ENCODE results near the gene PLAAT5. TPM values are rescaled to one million over a fixed set of nuclear protein-coding genes. Genes with fewer than 3 reads are reported as not detected.
"Not testable (repeated sequence)": the region's sequence is repeated elsewhere in the genome, so short reads cannot be mapped to it uniquely, and the experiment has no call there.

PLAAT5 gene
- total RNA-seq, 1 donor from 2014 or later, result 3.8 TPM

DNA sequence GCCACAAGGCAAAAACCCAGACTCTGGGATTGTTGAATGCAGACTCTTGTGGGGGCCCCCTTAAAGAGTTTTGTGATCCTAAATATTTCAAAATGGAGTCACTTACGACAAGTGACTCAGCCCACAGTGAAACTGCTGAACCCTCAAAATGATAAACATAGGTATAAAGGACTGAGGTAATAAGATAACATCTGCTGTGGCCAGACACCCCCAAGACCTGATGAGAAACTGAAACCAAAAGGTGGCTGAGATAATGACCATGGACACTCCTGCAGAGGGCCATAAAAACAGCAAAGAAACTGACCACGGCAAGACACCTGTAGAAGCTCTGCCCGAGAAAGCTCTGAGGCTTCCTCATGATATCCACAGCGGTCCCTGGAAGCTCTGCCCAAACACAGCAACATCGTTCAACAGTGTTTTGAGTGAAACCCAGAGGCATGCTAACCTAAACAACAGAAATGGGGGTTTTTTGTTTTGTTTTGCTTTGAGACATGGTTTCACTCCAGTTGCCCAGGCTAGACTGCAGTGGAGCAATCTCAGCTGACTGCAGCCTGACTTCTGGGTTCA is 44.0 kb upstream of the PLAAT5 start:
- Mint-ChIP-seq H3K36me3 (ENCODE audit: low read depth, unreplicated experiment) (no peaks in the 10 kb centered on the region), H3K27ac (ENCODE audit: unreplicated experiment) (no peak overlapping the region), H3K4me1 (ENCODE audit: unreplicated experiment) (peaks cover 7% of the 10 kb centered on the region), H3K4me3 (ENCODE audit: unreplicated experiment) (no peak overlapping the region), H3K27me3 (ENCODE audit: unreplicated experiment) (peaks cover 3% of the 10 kb centered on the region), H3K9me3 (ENCODE audit: unreplicated experiment) (no peaks in the 10 kb centered on the region)
- TF ChIP-seq, protein P1, sequence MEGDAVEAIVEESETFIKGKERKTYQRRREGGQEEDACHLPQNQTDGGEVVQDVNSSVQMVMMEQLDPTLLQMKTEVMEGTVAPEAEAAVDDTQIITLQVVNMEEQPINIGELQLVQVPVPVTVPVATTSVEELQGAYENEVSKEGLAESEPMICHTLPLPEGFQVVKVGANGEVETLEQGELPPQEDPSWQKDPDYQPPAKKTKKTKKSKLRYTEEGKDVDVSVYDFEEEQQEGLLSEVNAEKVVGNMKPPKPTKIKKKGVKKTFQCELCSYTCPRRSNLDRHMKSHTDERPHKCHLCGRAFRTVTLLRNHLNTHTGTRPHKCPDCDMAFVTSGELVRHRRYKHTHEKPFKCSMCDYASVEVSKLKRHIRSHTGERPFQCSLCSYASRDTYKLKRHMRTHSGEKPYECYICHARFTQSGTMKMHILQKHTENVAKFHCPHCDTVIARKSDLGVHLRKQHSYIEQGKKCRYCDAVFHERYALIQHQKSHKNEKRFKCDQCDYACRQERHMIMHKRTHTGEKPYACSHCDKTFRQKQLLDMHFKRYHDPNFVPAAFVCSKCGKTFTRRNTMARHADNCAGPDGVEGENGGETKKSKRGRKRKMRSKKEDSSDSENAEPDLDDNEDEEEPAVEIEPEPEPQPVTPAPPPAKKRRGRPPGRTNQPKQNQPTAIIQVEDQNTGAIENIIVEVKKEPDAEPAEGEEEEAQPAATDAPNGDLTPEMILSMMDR (IDR thresholded peaks at IDR 0.05; ENCODE audit: unreplicated experiment), result no peak
- no peak for DNase-seq (ENCODE audit: low spot score)

DNA sequence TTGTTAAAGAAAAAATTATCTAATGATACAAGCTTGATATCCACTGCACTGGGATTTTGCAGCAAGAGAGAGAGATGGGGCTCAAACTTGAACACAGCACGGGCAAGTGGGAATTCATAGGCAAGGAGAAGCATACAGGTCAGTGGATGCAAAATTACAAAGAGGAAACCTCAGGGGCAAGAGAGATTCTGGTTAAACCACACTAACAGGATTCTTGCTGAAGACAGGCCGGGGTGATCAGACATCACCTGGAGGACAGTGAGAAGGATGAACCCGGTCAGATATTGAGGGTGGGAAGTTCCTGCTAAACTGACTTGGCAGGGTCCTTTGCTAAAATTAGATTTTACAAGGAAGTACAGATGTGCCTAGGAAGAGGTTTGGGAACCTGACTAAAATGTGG is 43.1 kb upstream of the PLAAT5 start:
- TF ChIP-seq, protein P1 (IDR thresholded peaks at IDR 0.05; ENCODE audit: unreplicated experiment), result no peak
- DNase-seq (ENCODE audit: low spot score), result no peak
- no peaks in the 10 kb centered on the region for H3K36me3 Mint-ChIP-seq (ENCODE audit: low read depth, unreplicated experiment)
- no peak overlapping the region for H3K4me3 Mint-ChIP-seq (ENCODE audit: unreplicated experiment)
- H3K27me3 Mint-ChIP-seq (ENCODE audit: unreplicated experiment), result peaks cover 3% of the 10 kb centered on the region
- H3K27ac Mint-ChIP-seq (ENCODE audit: unreplicated experiment), result no peak overlapping the region
- H3K9me3 Mint-ChIP-seq (ENCODE audit: unreplicated experiment), result no peaks in the 10 kb centered on the region
- H3K4me1 Mint-ChIP-seq (ENCODE audit: unreplicated experiment), result peaks cover 12% of the 10 kb centered on the region

DNA sequence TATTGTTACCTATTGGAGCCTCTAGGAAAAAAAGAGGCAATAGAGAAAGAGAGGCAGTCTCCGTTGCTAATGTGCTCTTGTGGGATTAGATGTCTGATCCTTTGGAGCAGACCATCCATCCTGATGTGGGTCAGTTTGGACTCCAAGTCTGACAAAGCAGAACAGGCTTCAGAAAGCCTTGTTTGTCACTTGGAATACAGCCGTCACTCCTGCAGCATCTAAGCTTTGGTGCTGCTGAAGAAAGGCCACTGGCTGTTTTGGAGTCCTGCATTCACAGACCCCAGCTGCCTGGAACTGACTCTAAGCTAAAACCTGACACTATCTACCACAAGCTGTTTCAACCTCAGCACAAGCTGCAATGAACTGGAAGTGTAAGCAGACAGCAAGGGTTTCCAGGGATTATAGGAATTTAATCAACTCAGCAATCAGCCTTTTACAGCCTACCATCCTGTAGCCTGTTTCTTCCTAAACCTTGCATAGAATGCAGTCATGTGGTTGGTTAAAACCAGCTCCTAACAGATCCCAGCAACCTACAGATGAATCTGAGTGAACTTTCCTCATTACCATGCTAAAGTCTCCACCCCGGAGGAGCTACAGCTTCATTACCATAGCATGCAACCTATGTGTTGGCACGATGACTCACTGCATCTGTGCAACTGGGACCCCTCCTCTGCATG is 42.0 kb upstream of the PLAAT5 start:
- peaks cover 16% of the 10 kb centered on the region for H3K4me1 Mint-ChIP-seq (ENCODE audit: unreplicated experiment)
- no peaks in the 10 kb centered on the region for H3K9me3 Mint-ChIP-seq (ENCODE audit: unreplicated experiment)
- TF ChIP-seq, protein P1 (IDR thresholded peaks at IDR 0.05; ENCODE audit: unreplicated experiment), result no peak
- no peaks in the 10 kb centered on the region for H3K27me3 Mint-ChIP-seq (ENCODE audit: unreplicated experiment)
- H3K27ac Mint-ChIP-seq (ENCODE audit: unreplicated experiment), result no peak overlapping the region
- DNase-seq (ENCODE audit: low spot score), result no peak
- no peak overlapping the region for H3K4me3 Mint-ChIP-seq (ENCODE audit: unreplicated experiment)
- no peaks in the 10 kb centered on the region for H3K36me3 Mint-ChIP-seq (ENCODE audit: low read depth, unreplicated experiment)

DNA sequence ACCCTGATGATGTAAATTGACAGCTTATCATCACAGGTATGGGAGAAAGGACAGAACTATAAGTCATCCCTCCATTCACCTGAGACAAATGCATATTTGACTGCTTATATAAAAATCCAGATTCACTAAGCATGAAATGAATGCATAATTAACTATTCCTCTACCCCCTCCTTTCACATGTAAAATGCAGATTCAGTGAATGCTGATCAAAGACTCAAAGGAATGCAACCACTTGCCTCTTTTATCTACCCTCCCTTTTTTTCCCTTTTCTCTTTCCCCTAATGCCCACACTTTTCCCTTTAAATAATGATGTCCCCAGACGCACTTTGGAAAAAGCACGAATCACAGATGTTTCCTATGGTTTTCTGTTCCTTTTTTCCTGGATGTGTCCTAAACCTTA is 41.1 kb upstream of the PLAAT5 start:
- H3K4me3 Mint-ChIP-seq (ENCODE audit: unreplicated experiment), result no peak overlapping the region
- no peaks in the 10 kb centered on the region for H3K9me3 Mint-ChIP-seq (ENCODE audit: unreplicated experiment)
- no peaks in the 10 kb centered on the region for H3K36me3 Mint-ChIP-seq (ENCODE audit: low read depth, unreplicated experiment)
- no peak for DNase-seq (ENCODE audit: low spot score)
- H3K4me1 Mint-ChIP-seq (ENCODE audit: unreplicated experiment), result peaks cover 21% of the 10 kb centered on the region
- no peak overlapping the region for H3K27ac Mint-ChIP-seq (ENCODE audit: unreplicated experiment)
- no peaks in the 10 kb centered on the region for H3K27me3 Mint-ChIP-seq (ENCODE audit: unreplicated experiment)
- TF ChIP-seq, protein P1 (IDR thresholded peaks at IDR 0.05; ENCODE audit: unreplicated experiment), result no peak

DNA sequence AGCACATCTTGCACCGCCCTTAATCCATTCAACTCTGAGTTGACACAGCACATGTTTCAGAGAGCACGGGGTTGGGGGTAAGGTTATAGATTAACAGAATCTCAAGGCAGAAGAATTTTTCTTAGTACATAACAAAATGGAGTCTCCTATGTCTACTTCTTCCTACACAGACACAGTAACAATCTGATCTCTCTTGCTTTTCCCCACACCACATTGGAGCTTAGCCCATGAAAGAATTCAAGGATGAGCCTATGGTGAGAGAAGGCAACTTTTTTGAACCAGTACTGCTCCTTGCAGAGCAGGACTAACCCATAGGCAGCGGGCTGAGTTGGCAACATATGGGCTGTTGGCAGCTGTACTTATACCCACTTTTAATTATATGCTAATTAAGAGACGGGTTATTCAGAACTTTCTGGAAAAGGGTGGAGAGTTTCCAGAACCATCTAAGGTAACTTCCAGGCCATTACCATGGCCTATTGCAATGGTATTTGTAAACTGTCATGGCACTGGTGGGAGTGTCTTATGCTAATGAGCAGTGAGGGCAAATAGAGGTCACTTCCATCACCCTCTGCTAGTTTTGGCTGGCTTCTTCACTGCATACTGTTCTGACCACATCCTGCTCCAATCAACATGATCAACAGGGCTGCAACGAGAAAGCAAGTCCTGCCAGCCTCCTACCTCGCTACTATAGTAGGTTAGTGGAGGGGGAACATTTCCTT is 40.3 kb upstream of the PLAAT5 start:
- DNase-seq (ENCODE audit: low spot score); H3K9me3 Mint-ChIP-seq (ENCODE audit: unreplicated experiment); H3K27me3 Mint-ChIP-seq (ENCODE audit: unreplicated experiment); H3K36me3 Mint-ChIP-seq (ENCODE audit: low read depth, unreplicated experiment); H3K4me3 Mint-ChIP-seq (ENCODE audit: unreplicated experiment); H3K27ac Mint-ChIP-seq (ENCODE audit: unreplicated experiment): not testable (repeated sequence)
- peaks cover 21% of the 10 kb centered on the region for H3K4me1 Mint-ChIP-seq (ENCODE audit: unreplicated experiment)

Measured in endothelial cell (in vitro differentiated cells).